Ishikawa (cell line): ENCODE results near the gene IL18R1.

ENCODE experiments used
- CEBPB ChIP-seq: IDR thresholded peaks from 2 replicates; pipeline ENCODE4 v1.6.1; 2012
- CREB1 ChIP-seq: IDR thresholded peaks from 2 replicates; pipeline ENCODE4 v1.6.1; 2012; ENCODE audit warnings: low read depth
- EGR1 ChIP-seq: IDR thresholded peaks from 2 replicates; pipeline ENCODE4 v1.6.1; 2012
- EP300 ChIP-seq: IDR thresholded peaks from 2 replicates; pipeline ENCODE4 v1.6.1; 2012; ENCODE audit warnings: borderline replicate concordance
- FOXM1 ChIP-seq: IDR thresholded peaks from 2 replicates; pipeline ENCODE4 v1.6.1; 2012; ENCODE audit warnings: low read depth, borderline replicate concordance
- MAX ChIP-seq: IDR thresholded peaks from 2 replicates; pipeline ENCODE4 v1.6.1; 2012
- NFIC ChIP-seq: IDR thresholded peaks from 2 replicates; pipeline ENCODE4 v1.6.1; 2012
- RAD21 ChIP-seq: IDR thresholded peaks from 2 replicates; pipeline ENCODE4 v1.6.1; 2012; ENCODE audit warnings: low read depth
- REST ChIP-seq: IDR thresholded peaks from 2 replicates; pipeline ENCODE4 v1.6.1; 2012; ENCODE audit warnings: low read depth, mild to moderate bottlenecking
- TAF1 ChIP-seq: IDR thresholded peaks from 2 replicates; pipeline ENCODE4 v1.6.1; 2012; ENCODE audit warnings: low read depth, mild to moderate bottlenecking
- TCF12 ChIP-seq: IDR thresholded peaks from 2 replicates; pipeline ENCODE4 v1.6.1; 2012; ENCODE audit warnings: low read depth
- TEAD4 ChIP-seq: IDR thresholded peaks from 2 replicates; pipeline ENCODE4 v1.6.1; 2012
- USF1 ChIP-seq: IDR thresholded peaks from 2 replicates; pipeline ENCODE4 v1.6.1; 2012
- YY1 ChIP-seq: IDR thresholded peaks from 2 replicates; pipeline ENCODE4 v1.6.1; 2012; ENCODE audit warnings: low read depth
- ZBTB7A ChIP-seq: IDR thresholded peaks from 2 replicates; pipeline ENCODE4 v1.6.1; 2012; ENCODE audit warnings: low read depth

The IL18R1 gene

GRCh38 chr2:102383722-102384121 lies 28.1 kb downstream of the IL18R1 start:
- no peak for TF ChIP-seq CREB1
- TF ChIP-seq NFIC: no peak
- no peak for TF ChIP-seq USF1
- TF ChIP-seq TEAD4: no peak
- TF ChIP-seq EGR1: no peak
- no peak for TF ChIP-seq ZBTB7A
- no peak for TF ChIP-seq EP300
- no peak for TF ChIP-seq FOXM1
- TF ChIP-seq TAF1: no peak

- TF ChIP-seq TAF1 (no peak), ZBTB7A (no peak), TCF12 (no peak), NFIC (no peak), REST (no peak), FOXM1 (no peak), TEAD4 (no peak), EP300 (no peak), EGR1 (no peak), MAX (no peak), USF1 (no peak), YY1 (no peak), RAD21 (no peak), CREB1 (no peak), CEBPB (no peak)
Observed at GRCh38 chr2:102385522-102385921, 29.9 kb downstream of the IL18R1 start.

- TF ChIP-seq YY1 (no peak), MAX (no peak), TAF1 (no peak), FOXM1 (no peak), REST (no peak), TCF12 (no peak), CREB1 (no peak)
Observed at GRCh38 chr2:102386004-102386403, 30.4 kb downstream of the IL18R1 start.

- TF ChIP-seq RAD21 (no peak), EP300 (no peak), REST (no peak), TAF1 (no peak), MAX (no peak), TEAD4 (no peak), CREB1 (no peak), ZBTB7A (no peak), FOXM1 (no peak), USF1 (no peak), TCF12 (no peak), EGR1 (no peak), CEBPB (no peak), NFIC (no peak), YY1 (no peak)
Observed at GRCh38 chr2:102386867-102387541, 31.4 kb downstream of the IL18R1 start.
